ENCODE results near the gene BTNL8. TPM values are rescaled to one million over a fixed set of nuclear protein-coding genes. Genes with fewer than 3 reads are reported as not detected.

The BTNL8 gene
- total RNA-seq, 2 donors from 2014 or later, result not detected

DNA sequence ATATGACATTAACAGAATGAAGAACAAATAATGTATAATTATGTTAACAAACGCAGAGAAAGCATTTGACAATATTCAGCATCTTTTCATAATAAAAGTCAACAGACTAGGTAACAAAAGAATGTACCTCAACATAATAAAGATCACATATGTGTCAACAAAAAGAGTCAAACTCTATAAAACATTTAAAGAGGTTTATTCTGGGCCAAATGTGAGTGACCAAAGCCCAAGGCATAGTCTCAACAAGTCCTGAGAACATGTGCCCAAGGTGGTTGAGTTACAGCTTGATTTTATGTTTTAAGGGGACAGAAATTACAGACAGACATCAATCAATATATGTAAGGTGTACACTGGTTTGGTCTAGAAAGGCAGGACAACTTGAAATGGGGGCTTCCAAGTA lies 19.4 kb downstream of the BTNL8 start:
- H3K27me3 ChIP-seq (ENCODE audit: control insufficient read depth, insufficient read depth, low read length, poor library complexity, severe bottlenecking), result no peaks in the 10 kb centered on the region
- Mint-ChIP-seq H3K4me3 (no peak overlapping the region), H3K27ac (no peak overlapping the region), H3K36me3 (ENCODE audit: low read depth) (no peaks in the 10 kb centered on the region), H3K27me3 (ENCODE audit: insufficient read depth) (no peaks in the 10 kb centered on the region), H3K4me1 (no peaks in the 10 kb centered on the region), H3K9me3 (peaks cover 9% of the 10 kb centered on the region)
- no peak overlapping the region for H3K4me3 ChIP-seq (ENCODE audit: low read length)
- TF ChIP-seq CTCF (conservative IDR thresholded peaks at IDR 0.05), result no peak
- H3K36me3 ChIP-seq (ENCODE audit: control insufficient read depth, insufficient read depth, low read length), result no peaks in the 10 kb centered on the region
- 40% methylated on average over 1 of the region's 1 CpG; no CpG with 5 or more reads in 1 of the 2 experiments for WGBS, 2 experiments (ENCODE audit: insufficient coverage in 1 of 2, insufficient read length in 1 of 2)
- no peak for DNase-seq
- no peak overlapping the region for H3K27ac ChIP-seq (ENCODE audit: low read depth, low read length)
- H3K4me1 ChIP-seq (ENCODE audit: control insufficient read depth, insufficient read depth, low read length), result no peaks in the 10 kb centered on the region
- peaks cover 6% of the 10 kb centered on the region for H3K9me3 ChIP-seq (ENCODE audit: control insufficient read depth, low read length)
- no peak overlapping the region for H3K9ac ChIP-seq (ENCODE audit: extremely low read depth, low read length, poor library complexity, severe bottlenecking)

- no peak overlapping the region for H3K9ac ChIP-seq (ENCODE audit: extremely low read depth, low read length, poor library complexity, severe bottlenecking)
- no peak overlapping the region for H3K4me3 Mint-ChIP-seq
- H3K4me1 ChIP-seq (ENCODE audit: control insufficient read depth, insufficient read depth, low read length), result no peaks in the 10 kb centered on the region
- no peaks in the 10 kb centered on the region for H3K27me3 ChIP-seq (ENCODE audit: control insufficient read depth, insufficient read depth, low read length, poor library complexity, severe bottlenecking)
- no peak overlapping the region for H3K27ac Mint-ChIP-seq
- H3K4me3 ChIP-seq (ENCODE audit: low read length), result no peak overlapping the region
- no peak overlapping the region for H3K27ac ChIP-seq (ENCODE audit: low read depth, low read length)
- no peaks in the 10 kb centered on the region for H3K4me1 Mint-ChIP-seq
- peaks cover 20% of the 10 kb centered on the region for H3K9me3 Mint-ChIP-seq
- no peaks in the 10 kb centered on the region for H3K36me3 Mint-ChIP-seq (ENCODE audit: low read depth)
- H3K36me3 ChIP-seq (ENCODE audit: control insufficient read depth, insufficient read depth, low read length), result no peaks in the 10 kb centered on the region
- peaks cover 3% of the 10 kb centered on the region for H3K27me3 Mint-ChIP-seq (ENCODE audit: insufficient read depth)
- no peak for DNase-seq
- peaks cover 18% of the 10 kb centered on the region for H3K9me3 ChIP-seq (ENCODE audit: control insufficient read depth, low read length)
- no peak for TF ChIP-seq CTCF (conservative IDR thresholded peaks at IDR 0.05)
These were observed 21.8 kb downstream of the BTNL8 start for GRCh38 chr5:180920710-180921109.

DNA sequence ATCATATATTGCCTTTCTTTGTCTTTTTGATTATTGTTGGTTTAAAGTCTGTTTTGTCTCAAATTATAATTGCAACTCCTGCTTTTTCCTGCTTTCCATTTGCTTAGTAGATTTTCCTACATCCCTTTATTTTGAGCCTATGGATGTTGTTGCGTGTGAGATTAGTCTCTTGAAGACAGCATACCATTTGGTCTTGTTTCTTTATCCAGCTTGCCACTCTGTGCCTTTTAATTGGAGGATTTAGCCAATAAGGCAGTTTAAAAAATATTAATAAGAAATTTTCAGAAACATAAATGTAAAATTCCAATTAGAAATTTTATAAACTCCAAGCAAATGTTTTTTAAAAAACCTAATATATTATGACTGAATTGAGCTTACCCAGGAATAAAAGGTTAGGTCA lies 24.0 kb downstream of the BTNL8 start:
- no peak overlapping the region for H3K4me3 ChIP-seq (ENCODE audit: low read length)
- H3K27me3 ChIP-seq (ENCODE audit: control insufficient read depth, insufficient read depth, low read length, poor library complexity, severe bottlenecking), result no peaks in the 10 kb centered on the region
- no peaks in the 10 kb centered on the region for H3K36me3 ChIP-seq (ENCODE audit: control insufficient read depth, insufficient read depth, low read length)
- peaks cover 25% of the 10 kb centered on the region for H3K9me3 Mint-ChIP-seq
- H3K27me3 Mint-ChIP-seq (ENCODE audit: insufficient read depth), result peaks cover 13% of the 10 kb centered on the region
- no peak overlapping the region for H3K9ac ChIP-seq (ENCODE audit: extremely low read depth, low read length, poor library complexity, severe bottlenecking)
- no peak overlapping the region for H3K4me3 Mint-ChIP-seq
- no peaks in the 10 kb centered on the region for H3K36me3 Mint-ChIP-seq (ENCODE audit: low read depth)
- H3K27ac Mint-ChIP-seq, result no peak overlapping the region
- WGBS, 2 experiments (ENCODE audit: insufficient coverage in 1 of 2, insufficient read length in 1 of 2), result no CpG with 5 or more reads among the region's 1 CpG
- DNase-seq, result no peak
- H3K4me1 Mint-ChIP-seq, result no peaks in the 10 kb centered on the region
- H3K27ac ChIP-seq (ENCODE audit: low read depth, low read length), result no peak overlapping the region
- peaks cover 18% of the 10 kb centered on the region for H3K9me3 ChIP-seq (ENCODE audit: control insufficient read depth, low read length)
- no peak for TF ChIP-seq CTCF (conservative IDR thresholded peaks at IDR 0.05)
- H3K4me1 ChIP-seq (ENCODE audit: control insufficient read depth, insufficient read depth, low read length), result no peaks in the 10 kb centered on the region
